ENCODE results near the gene C14orf39. TPM values are rescaled to one million over a fixed set of nuclear protein-coding genes. Genes with fewer than 3 reads are reported as not detected.

The C14orf39 gene
- total RNA-seq, 1 experiment from 2014 or later, result 0.08 TPM

- no peak for DNase-seq (ENCODE audit: low read depth, low spot score)
These were observed 20.1 kb upstream of the C14orf39 start for GRCh38 chr14:60506010-60506409.

GRCh38 chr14:60505448-60505847 lies 19.6 kb upstream of the C14orf39 start:
- in situ Hi-C loops (cut with HindIII; ENCODE audit: low pct_unique_long_range_greater_than_20kb, low sequenced_read_pairs), result no loop called here
- CTCF ChIA-PET, result no interaction called here
- peaks cover 2% of the 10 kb centered on the region for H3K27me3 ChIP-seq (ENCODE audit: control insufficient read depth, insufficient read depth, low read length)

More at GRCh38 chr14:60506010-60506409, 20.1 kb upstream of the C14orf39 start:
- Histone ChIP-seq H3K4me3 (ENCODE audit: low read depth in 2 of 2, low read length in 2 of 2) (no peak overlapping the region), H3K9me3 (ENCODE audit: control insufficient read depth, insufficient read depth, low read depth, low read length) (no peaks in the 10 kb centered on the region), H3K27ac (ENCODE audit: low read length) (no peak overlapping the region), H3K36me3 (ENCODE audit: control insufficient read depth, insufficient read depth, low read length) (no peaks in the 10 kb centered on the region), H3K4me1 (ENCODE audit: control insufficient read depth, insufficient read depth, low read length) (no peaks in the 10 kb centered on the region), H3K27me3 (ENCODE audit: control insufficient read depth, insufficient read depth, low read length) (peaks cover 2% of the 10 kb centered on the region)
- ChIA-PET CTCF (no interaction called here), POLR2A (no interaction called here)
- BruUV-seq (replicated peaks), result no TSS peak
- intact Hi-C loops (cut with micrococcal nuclease; ENCODE audit: unreplicated experiment), result no loop called here
- in situ Hi-C loops (cut with HindIII; ENCODE audit: low pct_unique_long_range_greater_than_20kb, low sequenced_read_pairs), result no loop called here
- TF ChIP-seq CTCF (IDR thresholded peaks at IDR 0.05), result no peak
- TF ChIP-seq TCF7L2 (IDR thresholded peaks at IDR 0.05; ENCODE audit: low read depth, low read length), result no peak
- TF ChIP-seq POLR2AphosphoS5 (IDR thresholded peaks at IDR 0.05; ENCODE audit: low read depth, low read length), result no peak
- TF ChIP-seq SIN3A (IDR thresholded peaks at IDR 0.05; ENCODE audit: borderline replicate concordance, insufficient read depth, low read depth, low read length), result no peak
- no peak for TF ChIP-seq REST (IDR thresholded peaks at IDR 0.05; ENCODE audit: insufficient read depth in 1 of 2, low read depth in 2 of 2, low read length in 1 of 2)
- ATAC-seq, result no peak

More at GRCh38 chr14:60505448-60505847, 19.6 kb upstream of the C14orf39 start:
- Histone ChIP-seq H3K4me1 (ENCODE audit: control insufficient read depth, insufficient read depth, low read length) (no peaks in the 10 kb centered on the region), H3K27ac (ENCODE audit: low read length) (no peak overlapping the region), H3K9me3 (ENCODE audit: control insufficient read depth, insufficient read depth, low read depth, low read length) (no peaks in the 10 kb centered on the region), H3K36me3 (ENCODE audit: control insufficient read depth, insufficient read depth, low read length) (no peaks in the 10 kb centered on the region), H3K4me3 (ENCODE audit: low read depth in 2 of 2, low read length in 2 of 2) (no peak overlapping the region)
- intact Hi-C loops (cut with micrococcal nuclease; ENCODE audit: unreplicated experiment), result no loop called here
- BruUV-seq (replicated peaks), result no TSS peak
- ATAC-seq, result no peak
- no peak for TF ChIP-seq POLR2AphosphoS5 (IDR thresholded peaks at IDR 0.05; ENCODE audit: low read depth, low read length)
- TF ChIP-seq REST (IDR thresholded peaks at IDR 0.05; ENCODE audit: insufficient read depth in 1 of 2, low read depth in 2 of 2, low read length in 1 of 2), result no peak
- TF ChIP-seq TCF7L2 (IDR thresholded peaks at IDR 0.05; ENCODE audit: low read depth, low read length), result no peak
- TF ChIP-seq CTCF (IDR thresholded peaks at IDR 0.05), result no peak
- TF ChIP-seq SIN3A (IDR thresholded peaks at IDR 0.05; ENCODE audit: borderline replicate concordance, insufficient read depth, low read depth, low read length), result no peak
- no peak for DNase-seq (ENCODE audit: low read depth, low spot score)
- POLR2A ChIA-PET, result no interaction called here
